Mesothelial cell of epicardium (in vitro differentiated cells): ENCODE data around the gene INTS15. TPM values are rescaled to one million over a fixed set of nuclear protein-coding genes. Genes with fewer than 3 reads are reported as not detected.

ENCODE experiments used
- DNase-seq, 2 experiments: peaks; one replicate each; pipeline ENCODE4 v3.0.0; 2021; ENCODE audit warnings: low spot score in 2 of 2; ENCODE audit not compliant: unreplicated experiment in 2 of 2
- H3K27ac Mint-ChIP-seq: 2 replicates; pipeline ENCODE4 v1.8.0; 2021; ENCODE audit warnings: mixed read lengths
- H3K27me3 Mint-ChIP-seq: 2 replicates; pipeline ENCODE4 v1.8.0; 2021; ENCODE audit warnings: low read depth, mixed read lengths
- H3K36me3 Mint-ChIP-seq: 2 replicates; pipeline ENCODE4 v1.8.0; 2021; ENCODE audit warnings: mixed read lengths
- H3K4me1 Mint-ChIP-seq: 2 replicates; pipeline ENCODE4 v1.8.0; 2021; ENCODE audit warnings: mixed read lengths
- H3K4me3 Mint-ChIP-seq: 2 replicates; pipeline ENCODE4 v1.8.0; 2021; ENCODE audit warnings: mild to moderate bottlenecking, moderate library complexity, mixed read lengths
- H3K9me3 Mint-ChIP-seq: 2 replicates; pipeline ENCODE4 v1.8.0; 2021; ENCODE audit warnings: mixed read lengths
- CTCF ChIP-seq: fragments of 200-600 bp; sonication (generic); IDR thresholded peaks from one replicate; pipeline ENCODE4 v1.5.0; 2021; ENCODE audit warnings: antibody characterized with exemption; ENCODE audit not compliant: unreplicated experiment
- total RNA-seq: library from RNA; stranded (reverse); gene quantifications from 3 replicates; pipeline ENCODE4 v1.2.1, GENCODE V29; 2021

INTS15 gene
- total RNA-seq, 1 donor from 2014 or later, result 44.4 TPM

- peaks cover 6% of the 10 kb centered on the region for H3K9me3 Mint-ChIP-seq
- H3K27ac Mint-ChIP-seq, result no peak overlapping the region
- H3K4me3 Mint-ChIP-seq, result no peak overlapping the region
- DNase-seq, result no peak
- no peaks in the 10 kb centered on the region for H3K4me1 Mint-ChIP-seq
- no peak for TF ChIP-seq CTCF
- H3K27me3 Mint-ChIP-seq, result peaks cover 2% of the 10 kb centered on the region
- H3K36me3 Mint-ChIP-seq, result peaks cover 24% of the 10 kb centered on the region
These were observed 66.0 kb downstream of the INTS15 start for GRCh38 chr7:6655636-6656385.

- Mint-ChIP-seq H3K27ac (no peak overlapping the region), H3K27me3 (peaks cover 7% of the 10 kb centered on the region), H3K9me3 (peaks cover 3% of the 10 kb centered on the region), H3K36me3 (peaks cover 18% of the 10 kb centered on the region), H3K4me3 (no peak overlapping the region), H3K4me1 (no peaks in the 10 kb centered on the region)
- no peak for TF ChIP-seq CTCF
- DNase-seq, result no peak
These were observed 66.6 kb downstream of the INTS15 start for GRCh38 chr7:6656413-6656812.

Other genes starting within 250 kb of the INTS15 start
- 21.6 to 30.4 TPM (median 21.7 TPM) in 3 replicates for gene FAM220A, start 241.1 kb upstream of the INTS15 start, total RNA-seq
- gene RAC1, start 215.5 kb upstream of the INTS15 start, total RNA-seq, result 213 to 221 TPM (median 214 TPM) in 3 replicates
- 20.9 to 24.3 TPM (median 24.1 TPM) in 3 replicates for gene DAGLB, start 142.1 kb upstream of the INTS15 start, total RNA-seq
- 125 to 145 TPM (median 144 TPM) in 3 replicates for gene KDELR2, start 105.9 kb upstream of the INTS15 start, total RNA-seq
- 1.4 to 1.5 TPM (median 1.5 TPM) in 3 replicates for gene GRID2IP, start 38.6 kb upstream of the INTS15 start, total RNA-seq
- gene ZDHHC4, start 12.6 kb upstream of the INTS15 start, total RNA-seq, result 66.9 to 75.3 TPM (median 67.9 TPM) in 3 replicates
- gene ZNF853, start 25.6 kb downstream of the INTS15 start, total RNA-seq, result 22.7 to 23.5 TPM (median 22.9 TPM) in 3 replicates
- 55.9 to 58.5 TPM (median 57.9 TPM) in 3 replicates for gene ZNF316, start 47.3 kb downstream of the INTS15 start, total RNA-seq
- gene ZNF12, start 116.9 kb downstream of the INTS15 start, total RNA-seq, result 31.5 to 32.2 TPM (median 31.8 TPM) in 3 replicates
- gene RSPH10B2, start 164.1 kb downstream of the INTS15 start, total RNA-seq, result 0.45 to 0.95 TPM in 2 of 3 replicates, not detected in the other
- 64.1 to 76.5 TPM (median 68.1 TPM) in 3 replicates for gene CCZ1B, start 236.3 kb downstream of the INTS15 start, total RNA-seq